ENCODE measurements around the gene DDX42. TPM values are rescaled to one million over a fixed set of nuclear protein-coding genes. Genes with fewer than 3 reads are reported as not detected.

Gene DDX42
- total RNA-seq, 2 experiments from 2014 or later, result 112 to 117 TPM

GRCh38 chr17:63740464-63741142 is 33.4 kb upstream of the DDX42 start:
- H3K27me3 ChIP-seq (ENCODE audit: control insufficient read depth in 1 of 2, insufficient read depth in 2 of 2, low read length in 2 of 2), result no peaks in the 10 kb centered on the region
- intact Hi-C loops (cut with DNase I, micrococcal nuclease), result loop anchor here (1.0 to 10.0 kb wide), 5 partner anchors 32 to 524 kb away; partner anchors contain the start of genes CCDC47 (in 1 of the 2), MAP3K3 (in 1 of the 2), SMARCD2 (in 1 of the 2) and TEX2 (in 1 of the 2)
- ATAC-seq (ENCODE audit: poor library complexity), result no peak
- H3K27ac ChIP-seq (ENCODE audit: low read depth in 1 of 2, low read length in 2 of 2), result peak overlapping the region; percentile 94
- peaks cover 15% of the 10 kb centered on the region for H3K36me3 Mint-ChIP-seq (ENCODE audit: low read depth)
- H3K4me3 Mint-ChIP-seq, result peak overlapping the region; percentile 93
- no peaks in the 10 kb centered on the region for H3K27me3 Mint-ChIP-seq
- peaks cover 33% of the 10 kb centered on the region for H3K4me1 ChIP-seq (ENCODE audit: insufficient read depth, low read length)
- peak in 1 of 14 experiments; percentile 38 for DNase-seq
- ChIA-PET CTCF (interaction anchor here (1.1 to 1.6 kb wide), 2 partner anchors 30 to 42 kb away, joined by 3 to 4 read pairs; no protein-coding TSS in a partner anchor), POLR2A (interaction anchor here (0.6 to 6.8 kb wide), 9 partner anchors 8 to 390 kb away, joined by 3 to 212 read pairs (median 4); partner anchors contain the start of genes CCDC47, DDX42 and LIMD2)
- H3K9me3 ChIP-seq (ENCODE audit: control insufficient read depth in 1 of 2, insufficient read depth in 1 of 2, low read length in 2 of 2), result no peaks in the 10 kb centered on the region
- H3K4me1 Mint-ChIP-seq (ENCODE audit: low read depth), result peaks cover 24% of the 10 kb centered on the region
- TF ChIP-seq CTCF (IDR thresholded peaks at IDR 0.05), result no peak
- peak overlapping the region; percentile 95 for H3K4me3 ChIP-seq (ENCODE audit: low read length)
- peaks cover 2% of the 10 kb centered on the region for H3K36me3 ChIP-seq (ENCODE audit: insufficient read depth, low read length)
- no peaks in the 10 kb centered on the region for H3K9me3 Mint-ChIP-seq
- peak overlapping the region; percentile 91 for H3K27ac Mint-ChIP-seq

GRCh38 chr17:63741143-63741407 is 32.9 kb upstream of the DDX42 start:
- ATAC-seq (ENCODE audit: poor library complexity), result no peak
- Mint-ChIP-seq H3K36me3 (ENCODE audit: low read depth) (peaks cover 19% of the 10 kb centered on the region), H3K27ac (peak overlapping the region; percentile 91), H3K4me1 (ENCODE audit: low read depth) (peaks cover 24% of the 10 kb centered on the region), H3K9me3 (no peaks in the 10 kb centered on the region), H3K4me3 (peak overlapping the region; percentile 93), H3K27me3 (no peaks in the 10 kb centered on the region)
- H3K36me3 ChIP-seq (ENCODE audit: insufficient read depth, low read length), result peaks cover 6% of the 10 kb centered on the region
- ChIA-PET CTCF (interaction anchor here (1.1 to 1.6 kb wide), 2 partner anchors 31 to 43 kb away, joined by 3 to 4 read pairs; no protein-coding TSS in a partner anchor), POLR2A (interaction anchor here (0.6 to 6.8 kb wide), 9 partner anchors 9 to 389 kb away, joined by 3 to 212 read pairs (median 4); partner anchors contain the start of genes CCDC47, DDX42 and LIMD2)
- H3K4me1 ChIP-seq (ENCODE audit: insufficient read depth, low read length), result peaks cover 33% of the 10 kb centered on the region
- no peaks in the 10 kb centered on the region for H3K27me3 ChIP-seq (ENCODE audit: control insufficient read depth in 1 of 2, insufficient read depth in 2 of 2, low read length in 2 of 2)
- H3K9me3 ChIP-seq (ENCODE audit: control insufficient read depth in 1 of 2, insufficient read depth in 1 of 2, low read length in 2 of 2), result no peaks in the 10 kb centered on the region
- TF ChIP-seq CTCF (IDR thresholded peaks at IDR 0.05), result no peak
- intact Hi-C loops (cut with DNase I, micrococcal nuclease), result loop anchor here (1.0 to 10.0 kb wide), 5 partner anchors 32 to 524 kb away; partner anchors contain the start of genes CCDC47 (in 1 of the 2), MAP3K3 (in 1 of the 2), SMARCD2 (in 1 of the 2) and TEX2 (in 1 of the 2)
- H3K4me3 ChIP-seq (ENCODE audit: low read length), result peak overlapping the region; percentile 95
- peak overlapping the region; percentile 94 for H3K27ac ChIP-seq (ENCODE audit: low read depth in 1 of 2, low read length in 2 of 2)
- no peak for DNase-seq

- Histone ChIP-seq H3K27ac (ENCODE audit: low read depth in 1 of 2, low read length in 2 of 2) (peak within 1 kb of the TSS; percentile 94), H3K36me3 (ENCODE audit: insufficient read depth, low read length) (peaks cover 11% of the 10 kb centered on the region), H3K4me3 (ENCODE audit: low read length) (peak within 1 kb of the TSS; percentile 95), H3K4me1 (ENCODE audit: insufficient read depth, low read length) (peaks cover 33% of the 10 kb centered on the region), H3K27me3 (ENCODE audit: control insufficient read depth in 1 of 2, insufficient read depth in 2 of 2, low read length in 2 of 2) (no peaks in the 10 kb centered on the region), H3K9me3 (ENCODE audit: control insufficient read depth in 1 of 2, insufficient read depth in 1 of 2, low read length in 2 of 2) (no peaks in the 10 kb centered on the region)
- peak within 1 kb of the TSS; percentile 91 for H3K27ac Mint-ChIP-seq
- ATAC-seq (ENCODE audit: poor library complexity) (peak; percentile 88), DNase-seq (peak; percentile 98 to 100 (median 99))
- H3K9me3 Mint-ChIP-seq, result no peaks in the 10 kb centered on the region
- no peak for TF ChIP-seq CTCF (IDR thresholded peaks at IDR 0.05)
- peaks cover 24% of the 10 kb centered on the region for H3K4me1 Mint-ChIP-seq (ENCODE audit: low read depth)
- H3K4me3 Mint-ChIP-seq, result peak within 1 kb of the TSS; percentile 93
- POLR2A ChIA-PET, result interaction anchor here (0.6 to 6.8 kb wide), 24 partner anchors 9 to 765 kb away, joined by 3 to 212 read pairs (median 5); partner anchors contain the start of genes CCDC47, CEP95, DDX42 and DDX5
- CTCF ChIA-PET, result interaction anchor here (0.9 to 1.6 kb wide), 6 partner anchors 11 to 107 kb away, joined by 3 to 12 read pairs (median 4); no protein-coding TSS in a partner anchor
- intact Hi-C loops (cut with DNase I, micrococcal nuclease), result loop anchor here (1.0 to 10.0 kb wide), 7 partner anchors 31 to 523 kb away; partner anchors contain the start of genes CCDC47 (in 2 of the 2), MAP3K3 (in 1 of the 2), SMARCD2 (in 1 of the 2) and TEX2 (in 1 of the 2)
- no peaks in the 10 kb centered on the region for H3K27me3 Mint-ChIP-seq
- H3K36me3 Mint-ChIP-seq (ENCODE audit: low read depth), result peaks cover 23% of the 10 kb centered on the region
Measured at GRCh38 chr17:63741408-63742173, 32.4 kb upstream of the DDX42 start, which contains the start of gene STRADA. Gene STRADA (minus strand): TSS chr17:63741799. CDS start chr17:63728369, 13,430 bp downstream.

Data from CD4-positive, alpha-beta T cell (primary cell).